Osteoblast (primary cell): ENCODE results near the gene LMAN1. TPM values are rescaled to one million over a fixed set of nuclear protein-coding genes. Genes with fewer than 3 reads are reported as not detected.

Source experiments
- DNase-seq: peaks from one replicate; pipeline ENCODE4 v3.0.0; 2011; ENCODE audit warnings: low spot score, mixed read lengths; ENCODE audit not compliant: insufficient read length; ENCODE audit errors: missing footprints
- H2AFZ ChIP-seq: 2 replicates; pipeline ENCODE4 v1.6.0; 2011; ENCODE audit warnings: mild to moderate bottlenecking, low read length
- H3K27ac ChIP-seq: 2 replicates; pipeline ENCODE4 v1.5.1; 2011; ENCODE audit warnings: mild to moderate bottlenecking, low read depth, low read length, moderate library complexity
- H3K27me3 ChIP-seq: 2 replicates; pipeline ENCODE4 v1.6.0; 2012; ENCODE audit warnings: mild to moderate bottlenecking, control low read depth, inconsistent platforms, low read length, moderate library complexity; ENCODE audit not compliant: insufficient read depth
- H3K36me3 ChIP-seq: 2 replicates; pipeline ENCODE4 v1.5.1; 2011; ENCODE audit warnings: mild to moderate bottlenecking, low read length, control low read depth, moderate library complexity; ENCODE audit not compliant: insufficient read depth
- H3K4me1 ChIP-seq: 2 replicates; pipeline ENCODE4 v1.5.1; 2011; ENCODE audit warnings: mild to moderate bottlenecking, low read length, control low read depth, moderate library complexity; ENCODE audit not compliant: insufficient read depth
- H3K4me2 ChIP-seq: 2 replicates; pipeline ENCODE4 v1.6.0; 2011; ENCODE audit warnings: mild to moderate bottlenecking, low read length; ENCODE audit not compliant: insufficient read depth
- H3K4me3 ChIP-seq: fragments of 200-600 bp; sonication (generic); 3 replicates; pipeline ENCODE4 v1.5.1; 2012; ENCODE audit warnings: mild to moderate bottlenecking, low read length, inconsistent platforms; ENCODE audit not compliant: insufficient read depth
- H3K79me2 ChIP-seq: 2 replicates; pipeline ENCODE4 v1.6.0; 2012; ENCODE audit warnings: mild to moderate bottlenecking, low read length, control low read depth, inconsistent platforms; ENCODE audit not compliant: insufficient read depth
- H3K9me3 ChIP-seq: 2 replicates; pipeline ENCODE4 v1.5.1; 2011; ENCODE audit warnings: low read depth, low read length, control low read depth
- H4K20me1 ChIP-seq: 2 replicates; pipeline ENCODE4 v1.6.0; 2012; ENCODE audit warnings: mild to moderate bottlenecking, low read length, control low read depth; ENCODE audit not compliant: insufficient read depth
- total RNA-seq: library from RNA; depleted of rRNA; stranded (reverse); fragments of >200 nt; gene quantifications from 2 replicates; pipeline ENCODE4 v1.2.3, GENCODE V29; 2012
- TF ChIP-seq, protein P1 (sequence below): IDR thresholded peaks from 2 replicates; pipeline ENCODE4 v1.5.1; 2011; ENCODE audit warnings: mild to moderate bottlenecking, low read depth, low read length, moderate library complexity; ENCODE audit errors: extremely low read depth

The LMAN1 gene
- total RNA-seq, 1 donor, result 210 TPM

DNA sequence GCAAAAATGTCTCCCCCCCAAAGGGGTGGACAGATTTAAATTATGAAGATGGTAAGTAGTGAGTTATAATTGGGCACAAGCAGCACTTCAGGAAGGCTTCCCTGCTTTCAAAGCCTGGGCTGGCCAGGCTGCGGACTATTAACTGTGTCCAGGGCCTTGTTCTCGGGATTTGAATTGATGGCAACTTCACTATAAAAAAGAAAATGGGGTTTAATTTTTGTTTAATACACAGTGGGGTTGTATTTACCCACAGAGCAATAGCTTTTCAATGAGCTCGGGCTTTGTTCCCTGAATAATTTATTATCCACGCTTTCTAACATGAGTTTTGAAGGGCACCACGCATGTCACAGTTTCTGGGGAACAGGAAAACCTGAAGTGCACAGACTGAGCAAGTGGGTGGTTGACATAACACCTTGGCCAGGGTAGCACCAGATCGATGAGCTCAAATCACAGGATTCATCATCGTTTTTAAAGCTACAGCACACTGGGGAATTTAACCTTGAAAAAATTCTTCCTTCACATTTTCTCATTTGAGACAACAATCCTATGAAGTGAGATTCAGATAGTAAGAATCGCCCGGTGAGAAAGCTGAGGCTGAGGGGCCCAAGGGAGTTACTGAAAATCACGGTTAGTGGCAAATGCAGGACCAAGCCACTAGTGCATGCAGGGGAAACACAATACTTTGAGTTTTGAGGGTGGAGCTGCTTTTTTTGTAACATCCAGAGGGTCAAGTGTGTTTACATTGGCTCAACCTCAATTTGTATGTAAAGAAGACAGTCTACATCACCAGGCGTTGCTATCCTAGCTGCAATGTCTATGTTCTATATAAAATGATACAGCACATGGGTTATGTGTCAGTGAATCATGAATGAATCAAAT, 28.9 kb upstream of the LMAN1 start:
- Histone ChIP-seq H3K27me3 (no peaks in the 10 kb centered on the region), H4K20me1 (no peaks in the 10 kb centered on the region), H2AFZ (no peak overlapping the region), H3K27ac (no peak overlapping the region), H3K79me2 (no peaks in the 10 kb centered on the region), H3K4me3 (no peak overlapping the region), H3K4me2 (no peak overlapping the region), H3K36me3 (no peaks in the 10 kb centered on the region), H3K9me3 (no peaks in the 10 kb centered on the region), H3K4me1 (no peaks in the 10 kb centered on the region)
- TF ChIP-seq, protein P1, sequence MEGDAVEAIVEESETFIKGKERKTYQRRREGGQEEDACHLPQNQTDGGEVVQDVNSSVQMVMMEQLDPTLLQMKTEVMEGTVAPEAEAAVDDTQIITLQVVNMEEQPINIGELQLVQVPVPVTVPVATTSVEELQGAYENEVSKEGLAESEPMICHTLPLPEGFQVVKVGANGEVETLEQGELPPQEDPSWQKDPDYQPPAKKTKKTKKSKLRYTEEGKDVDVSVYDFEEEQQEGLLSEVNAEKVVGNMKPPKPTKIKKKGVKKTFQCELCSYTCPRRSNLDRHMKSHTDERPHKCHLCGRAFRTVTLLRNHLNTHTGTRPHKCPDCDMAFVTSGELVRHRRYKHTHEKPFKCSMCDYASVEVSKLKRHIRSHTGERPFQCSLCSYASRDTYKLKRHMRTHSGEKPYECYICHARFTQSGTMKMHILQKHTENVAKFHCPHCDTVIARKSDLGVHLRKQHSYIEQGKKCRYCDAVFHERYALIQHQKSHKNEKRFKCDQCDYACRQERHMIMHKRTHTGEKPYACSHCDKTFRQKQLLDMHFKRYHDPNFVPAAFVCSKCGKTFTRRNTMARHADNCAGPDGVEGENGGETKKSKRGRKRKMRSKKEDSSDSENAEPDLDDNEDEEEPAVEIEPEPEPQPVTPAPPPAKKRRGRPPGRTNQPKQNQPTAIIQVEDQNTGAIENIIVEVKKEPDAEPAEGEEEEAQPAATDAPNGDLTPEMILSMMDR, result no peak
- DNase-seq, result no peak

DNA sequence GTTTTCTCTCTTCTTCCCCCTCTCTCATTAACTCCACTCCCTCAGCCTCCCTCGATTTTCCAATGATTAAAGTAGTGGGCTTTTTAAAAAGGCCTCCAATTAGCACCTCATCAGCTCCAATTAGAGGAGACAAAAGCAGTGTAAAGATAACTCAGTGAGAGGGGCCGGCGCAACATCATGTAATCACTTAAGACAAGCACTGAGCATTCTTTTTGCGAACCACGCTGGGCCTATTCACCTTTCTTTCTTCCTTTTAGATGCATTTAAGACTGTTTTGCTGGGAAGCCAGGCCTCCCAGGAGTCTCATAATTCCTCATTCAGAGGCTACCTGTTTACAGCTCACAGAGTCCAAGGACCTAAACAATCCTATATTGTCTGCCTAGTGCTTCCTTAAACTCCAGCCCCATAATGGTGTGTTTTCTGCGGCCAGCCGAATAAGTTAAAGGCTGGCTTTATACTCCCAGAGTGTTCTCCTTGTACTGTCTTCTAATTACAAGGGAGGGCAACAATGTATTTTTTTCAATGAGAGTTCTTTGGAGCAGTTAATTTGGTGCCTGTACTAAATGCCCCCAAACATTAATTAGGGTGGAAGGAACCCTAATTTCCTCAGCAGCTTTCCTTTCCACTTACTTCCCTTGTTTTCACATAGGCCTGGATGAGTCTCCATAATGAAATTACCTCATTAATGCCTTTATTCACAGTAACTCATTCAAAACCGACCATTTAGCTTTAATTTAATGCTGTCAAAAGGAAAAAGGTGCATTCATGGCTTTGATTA, 28.0 kb upstream of the LMAN1 start:
- H4K20me1 ChIP-seq, result no peaks in the 10 kb centered on the region
- H3K27ac ChIP-seq, result no peak overlapping the region
- H3K79me2 ChIP-seq, result no peaks in the 10 kb centered on the region
- H3K4me3 ChIP-seq, result no peak overlapping the region
- no peaks in the 10 kb centered on the region for H3K27me3 ChIP-seq
- H3K4me1 ChIP-seq, result no peaks in the 10 kb centered on the region
- no peaks in the 10 kb centered on the region for H3K36me3 ChIP-seq
- no peak for DNase-seq
- TF ChIP-seq, protein P1, result no peak
- no peak overlapping the region for H2AFZ ChIP-seq
- no peak overlapping the region for H3K4me2 ChIP-seq
- no peaks in the 10 kb centered on the region for H3K9me3 ChIP-seq

DNA sequence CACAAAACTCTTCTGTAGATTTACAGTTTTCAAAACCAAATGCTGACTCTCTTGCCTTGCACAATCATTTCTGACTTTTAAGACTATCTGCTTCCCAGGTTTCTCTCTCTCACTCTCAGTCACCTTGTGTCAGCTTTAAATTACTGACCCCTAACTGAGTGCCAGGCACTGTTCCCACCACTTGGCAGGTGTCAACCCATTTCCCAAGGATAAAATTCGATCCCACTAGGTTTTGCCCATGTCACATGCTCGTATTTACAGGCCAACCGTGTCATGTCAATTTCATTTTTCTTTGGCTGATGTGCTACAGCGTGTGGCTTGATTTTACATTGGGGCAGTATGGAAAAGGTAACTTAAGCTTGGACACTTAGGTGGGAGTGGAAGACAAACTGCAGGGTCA, 26.1 kb upstream of the LMAN1 start:
- H3K27ac ChIP-seq, result no peak overlapping the region
- no peaks in the 10 kb centered on the region for H3K79me2 ChIP-seq
- H3K9me3 ChIP-seq, result no peaks in the 10 kb centered on the region
- no peaks in the 10 kb centered on the region for H3K27me3 ChIP-seq
- no peaks in the 10 kb centered on the region for H3K4me1 ChIP-seq
- DNase-seq, result no peak
- no peaks in the 10 kb centered on the region for H4K20me1 ChIP-seq
- TF ChIP-seq, protein P1, result no peak
- no peaks in the 10 kb centered on the region for H3K36me3 ChIP-seq
- H3K4me3 ChIP-seq, result no peak overlapping the region
- H2AFZ ChIP-seq, result no peak overlapping the region
- no peak overlapping the region for H3K4me2 ChIP-seq

DNA sequence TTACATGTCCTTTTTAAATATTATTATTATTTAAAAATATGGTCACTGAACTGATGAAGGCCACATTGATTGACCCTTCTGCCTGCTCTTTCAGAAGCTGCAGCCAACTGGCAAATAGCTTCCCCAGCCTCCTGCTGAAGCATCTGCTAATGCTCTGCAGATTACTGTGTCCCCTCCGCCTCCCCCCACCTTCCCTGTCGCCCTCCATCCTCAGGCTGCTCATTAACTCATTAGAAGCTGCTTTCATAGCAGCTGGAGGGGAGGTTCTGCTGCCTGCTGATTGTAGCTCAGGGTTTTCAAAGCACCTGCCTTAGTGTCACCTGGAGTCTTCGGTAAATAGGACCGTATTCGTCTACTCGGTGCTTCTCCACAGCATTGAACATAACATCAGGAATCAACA, 24.8 kb upstream of the LMAN1 start:
- DNase-seq, result no peak

More for the DNA sequence above, 24.8 kb upstream of the LMAN1 start:
- Histone ChIP-seq H4K20me1 (no peaks in the 10 kb centered on the region), H3K27ac (no peak overlapping the region), H3K4me1 (no peaks in the 10 kb centered on the region), H2AFZ (no peak overlapping the region), H3K9me3 (no peaks in the 10 kb centered on the region), H3K79me2 (no peaks in the 10 kb centered on the region), H3K4me3 (no peak overlapping the region), H3K36me3 (no peaks in the 10 kb centered on the region), H3K27me3 (no peaks in the 10 kb centered on the region), H3K4me2 (no peak overlapping the region)
- TF ChIP-seq, protein P1, result no peak
